ENCODE data around the gene CRTC1.
A peak's percentile ranks its signal among the peaks of the same experiment; 100 is the strongest.

CRTC1 gene

GRCh38 chr19:18670312-18670711, 13.2 kb upstream of the CRTC1 start:
- DNase-seq (ENCODE audit: low read depth), result no peak
- no peak for TF ChIP-seq CTCF (IDR thresholded peaks at IDR 0.05; ENCODE audit: insufficient read depth, low read depth, low read length, missing control alignments)
- H3K4me3 ChIP-seq (ENCODE audit: low read length), result no peak overlapping the region

DNA sequence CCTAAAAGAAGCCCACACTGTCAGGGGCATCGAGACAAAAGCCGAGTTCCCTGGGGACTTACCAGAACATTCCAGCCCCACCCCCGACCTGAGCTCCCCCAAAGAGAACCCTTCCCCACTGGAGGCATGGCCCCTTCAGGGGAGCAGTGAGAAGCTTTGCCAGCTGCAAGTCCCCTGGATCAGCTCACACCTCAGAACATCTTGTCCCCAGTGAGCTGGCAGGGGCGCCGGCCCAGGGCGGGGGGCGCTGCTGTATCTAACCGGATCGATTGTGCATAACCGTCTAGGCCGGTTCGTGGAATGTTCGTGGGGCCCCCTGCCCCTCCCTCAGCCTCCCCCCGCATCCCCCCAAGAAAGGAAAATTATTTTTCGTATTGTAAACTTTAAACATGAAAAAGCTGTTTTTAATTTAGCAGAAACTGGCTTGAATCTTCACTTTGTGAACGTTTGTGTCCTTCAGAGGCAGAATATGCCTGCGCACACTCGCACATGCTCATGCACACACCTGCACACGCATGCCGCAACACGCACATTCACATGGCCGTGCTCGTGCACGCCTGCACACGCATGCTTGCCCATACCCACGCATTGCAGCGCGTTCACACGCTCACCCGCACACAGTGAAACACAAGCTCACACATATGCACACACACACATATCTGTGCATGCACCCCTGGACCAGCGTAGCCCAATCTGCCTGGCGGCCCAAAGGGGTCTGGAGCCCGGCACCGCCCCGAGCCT, 12.0 kb upstream of the CRTC1 start:
- no peak overlapping the region for H3K4me3 ChIP-seq (ENCODE audit: low read length)
- no peak for TF ChIP-seq CTCF (IDR thresholded peaks at IDR 0.05; ENCODE audit: insufficient read depth, low read depth, low read length, missing control alignments)
- no peak for DNase-seq (ENCODE audit: low read depth)

GRCh38 chr19:18672044-18672451, 11.4 kb upstream of the CRTC1 start:
- no peak for DNase-seq (ENCODE audit: low read depth)
- no peak for TF ChIP-seq CTCF (IDR thresholded peaks at IDR 0.05; ENCODE audit: insufficient read depth, low read depth, low read length, missing control alignments)
- no peak overlapping the region for H3K4me3 ChIP-seq (ENCODE audit: low read length)

DNA sequence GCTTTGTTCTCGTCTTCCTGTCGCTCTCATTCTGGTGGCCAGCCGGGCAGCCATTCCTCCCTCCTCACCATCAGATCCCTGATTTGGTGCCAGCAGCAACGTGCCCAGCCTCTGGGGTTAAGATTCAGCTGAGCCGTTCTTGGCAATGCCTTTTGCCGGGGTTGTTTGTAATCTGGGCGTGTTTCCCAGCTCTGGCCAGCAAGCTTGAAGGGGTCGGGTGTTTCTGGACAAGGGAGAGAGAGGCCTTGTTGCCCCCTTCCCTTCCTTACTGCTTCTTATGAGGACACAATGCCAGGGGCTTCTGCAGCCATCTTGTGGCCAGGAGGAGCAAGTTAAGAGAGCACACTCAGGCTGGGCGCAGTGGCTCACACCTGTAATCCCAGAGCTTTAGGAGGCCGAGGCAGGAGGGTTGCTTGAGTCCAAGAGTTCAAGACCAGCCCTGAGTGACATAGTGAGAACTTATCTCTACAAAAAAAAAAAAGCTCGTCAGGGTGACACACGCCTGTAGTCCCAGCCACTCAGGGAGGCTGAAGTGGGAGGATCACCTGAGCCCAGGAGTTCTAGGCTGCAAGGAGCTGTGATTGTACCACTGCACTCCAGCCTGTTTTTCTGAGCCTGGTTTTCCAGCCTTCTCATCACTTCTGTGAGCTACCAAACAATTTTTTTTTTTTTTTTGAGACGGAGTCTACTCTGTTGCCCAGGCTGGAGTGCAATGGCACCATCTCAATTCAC, 10.7 kb upstream of the CRTC1 start:
- peak; percentile 27 for DNase-seq (ENCODE audit: low read depth)
- H3K4me3 ChIP-seq (ENCODE audit: low read length), result no peak overlapping the region
- TF ChIP-seq CTCF (IDR thresholded peaks at IDR 0.05; ENCODE audit: insufficient read depth, low read depth, low read length, missing control alignments), result peak; percentile 26

- no peak overlapping the region for H3K4me3 ChIP-seq (ENCODE audit: low read length)
- no peak for TF ChIP-seq CTCF (IDR thresholded peaks at IDR 0.05; ENCODE audit: insufficient read depth, low read depth, low read length, missing control alignments)
- no peak for DNase-seq (ENCODE audit: low read depth)
These were observed 8.9 kb upstream of the CRTC1 start for GRCh38 chr19:18674616-18675015.

DNA sequence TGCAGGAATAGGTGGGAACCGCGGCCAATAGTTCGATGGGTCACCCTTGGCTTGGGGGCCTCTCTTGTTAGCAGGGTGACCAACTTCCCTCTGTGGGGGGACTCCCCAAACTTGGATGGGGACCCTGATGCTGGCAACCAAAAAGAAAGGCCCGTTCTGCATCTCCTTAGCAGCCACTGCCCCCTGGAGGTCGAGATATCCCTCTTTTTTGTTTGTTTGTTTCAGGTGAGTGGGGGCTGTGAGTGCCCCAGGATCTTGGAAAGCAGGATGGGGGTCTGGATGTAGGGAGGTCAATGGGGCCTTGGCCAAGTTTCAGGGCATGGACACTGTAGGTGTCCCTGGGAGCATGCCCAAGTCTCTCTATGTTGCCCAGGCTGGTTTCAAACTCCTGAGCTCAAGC, 7.7 kb upstream of the CRTC1 start:
- no peak overlapping the region for H3K4me3 ChIP-seq (ENCODE audit: low read length)
- DNase-seq (ENCODE audit: low read depth), result peak; percentile 30
- peak; percentile 44 for TF ChIP-seq CTCF (IDR thresholded peaks at IDR 0.05; ENCODE audit: insufficient read depth, low read depth, low read length, missing control alignments)

Measured in epithelial cell of esophagus (primary cell).